SK-MEL-5 (cell line): ENCODE data around the gene TLE3. TPM values are rescaled to one million over a fixed set of nuclear protein-coding genes. Genes with fewer than 3 reads are reported as not detected.

ENCODE experiments used
- DNase-seq: peaks from one replicate; pipeline ENCODE4 v3.0.0-alpha.2; 2016; ENCODE audit warnings: low read depth, low spot score
- in situ Hi-C: cut with HindIII; loops from 2 replicates; pipeline ENCODE4 v1.10.0; 2016; ENCODE audit warnings: low sequenced_read_pairs, high pct_unique_total_duplicates, low pct_unique_long_range_greater_than_20kb
- total RNA-seq: library from RNA; depleted of rRNA; stranded (reverse); fragments of >200 nt; shearing (Covaris generic); gene quantifications from 2 replicates; pipeline ENCODE4 v1.2.3, GENCODE V29; 2014

TLE3 gene
- total RNA-seq, 1 experiment from 2014 or later = 6.5 TPM

- DNase-seq = no peak
- in situ Hi-C loops = no loop called here
Measured at GRCh38 chr15:70060214-70060992, 37.3 kb downstream of the TLE3 start.

GRCh38 chr15:70059476-70060213 lies 38.1 kb downstream of the TLE3 start:
- in situ Hi-C loops = no loop called here
- DNase-seq = no peak

- no peak for DNase-seq
- in situ Hi-C loops = no loop called here
Measured at GRCh38 chr15:70058642-70059360, 38.9 kb downstream of the TLE3 start.

- DNase-seq = no peak
- in situ Hi-C loops = no loop called here
Measured at GRCh38 chr15:70057931-70058641, 39.6 kb downstream of the TLE3 start.

GRCh38 chr15:70056091-70056680 lies 41.5 kb downstream of the TLE3 start:
- DNase-seq = no peak
- in situ Hi-C loops = no loop called here

- no peak for DNase-seq
- in situ Hi-C loops = no loop called here
Measured at GRCh38 chr15:70055601-70056051, 42.1 kb downstream of the TLE3 start.

GRCh38 chr15:70054884-70055387 lies 42.8 kb downstream of the TLE3 start:
- in situ Hi-C loops = no loop called here

GRCh38 chr15:70054366-70054765 lies 43.4 kb downstream of the TLE3 start:
- in situ Hi-C loops = no loop called here
- DNase-seq = no peak

More at GRCh38 chr15:70054884-70055387, 42.8 kb downstream of the TLE3 start:
- no peak for DNase-seq

- in situ Hi-C loops = no loop called here
- no peak for DNase-seq
Measured at GRCh38 chr15:70053716-70054229, 43.9 kb downstream of the TLE3 start.

- in situ Hi-C loops = no loop called here
- no peak for DNase-seq
Measured at GRCh38 chr15:70053001-70053715, 44.6 kb downstream of the TLE3 start.

- DNase-seq = no peak
- in situ Hi-C loops = no loop called here
Measured at GRCh38 chr15:70051948-70052633, 45.6 kb downstream of the TLE3 start.

GRCh38 chr15:70050970-70051369 lies 46.7 kb downstream of the TLE3 start:
- in situ Hi-C loops = no loop called here
- no peak for DNase-seq

GRCh38 chr15:70050441-70050840 lies 47.3 kb downstream of the TLE3 start:
- DNase-seq = no peak
- in situ Hi-C loops = no loop called here

GRCh38 chr15:70049701-70050301 lies 47.9 kb downstream of the TLE3 start:
- DNase-seq = no peak
- in situ Hi-C loops = no loop called here
